ENCODE data around the gene PFDN4. TPM values are rescaled to one million over a fixed set of nuclear protein-coding genes. Genes with fewer than 3 reads are reported as not detected.

Gene PFDN4
- total RNA-seq, 4 donors from 2014 or later, result 4.6 to 73.5 (median 28.5) TPM

GRCh38 chr20:54255157-54255556 is 47.3 kb downstream of the PFDN4 start:
- no peaks in the 10 kb centered on the region for H3K36me3 ChIP-seq

GRCh38 chr20:54256202-54256601 is 48.3 kb downstream of the PFDN4 start:
- TF ChIP-seq POLR2A (IDR thresholded peaks at IDR 0.05) (no peak), POLR2AphosphoS5 (IDR thresholded peaks at IDR 0.05) (no peak), CTCF (IDR thresholded peaks at IDR 0.05) (no peak), EP300 (IDR thresholded peaks at IDR 0.05; ENCODE audit: low read depth) (no peak)
- DNase-seq, result no peak
- H3K27ac ChIP-seq, result no peak overlapping the region
- H3K4me3 ChIP-seq, result no peak overlapping the region
- intact Hi-C loops (cut with DNase I; ENCODE audit: low total_unique reads), result no loop called here
- WGBS, 2 donors (ENCODE audit: low coverage in 1 of 2), result 88% methylated on average over 3 of the region's 3 CpGs
- in situ Hi-C loops (cut with MboI; ENCODE audit: low pct_ligation_motif_present in 1 of 4, low pct_unique_long_range_greater_than_20kb in 1 of 4, low sequenced_read_pairs in 3 of 4), result no loop called here
- H3K27me3 ChIP-seq, result no peaks in the 10 kb centered on the region
- no peaks in the 10 kb centered on the region for H3K36me3 ChIP-seq
- H3K9me3 ChIP-seq, result no peaks in the 10 kb centered on the region
- H3K4me1 ChIP-seq, result no peaks in the 10 kb centered on the region

More at GRCh38 chr20:54255157-54255556, 47.3 kb downstream of the PFDN4 start:
- H3K27ac ChIP-seq, result no peak overlapping the region
- H3K4me3 ChIP-seq, result no peak overlapping the region
- H3K9me3 ChIP-seq, result no peaks in the 10 kb centered on the region
- in situ Hi-C loops (cut with MboI; ENCODE audit: low pct_ligation_motif_present in 1 of 4, low pct_unique_long_range_greater_than_20kb in 1 of 4, low sequenced_read_pairs in 3 of 4) (no loop called here), intact Hi-C loops (cut with DNase I; ENCODE audit: low total_unique reads) (no loop called here)
- DNase-seq, result no peak
- 70 to 78% methylated on average over 2 to 5 of the region's 5 CpGs for WGBS, 2 donors (ENCODE audit: low coverage in 1 of 2)
- TF ChIP-seq EP300 (IDR thresholded peaks at IDR 0.05; ENCODE audit: low read depth) (no peak), POLR2AphosphoS5 (IDR thresholded peaks at IDR 0.05) (no peak), CTCF (IDR thresholded peaks at IDR 0.05) (no peak), POLR2A (IDR thresholded peaks at IDR 0.05) (no peak)
- H3K4me1 ChIP-seq, result no peaks in the 10 kb centered on the region
- no peaks in the 10 kb centered on the region for H3K27me3 ChIP-seq

GRCh38 chr20:54257071-54257816 is 49.4 kb downstream of the PFDN4 start:
- H3K4me3 ChIP-seq, result no peak overlapping the region
- no peaks in the 10 kb centered on the region for H3K27me3 ChIP-seq
- no peaks in the 10 kb centered on the region for H3K36me3 ChIP-seq
- intact Hi-C loops (cut with DNase I; ENCODE audit: low total_unique reads) (no loop called here), in situ Hi-C loops (cut with MboI; ENCODE audit: low pct_ligation_motif_present in 1 of 4, low pct_unique_long_range_greater_than_20kb in 1 of 4, low sequenced_read_pairs in 3 of 4) (no loop called here)
- WGBS, 2 donors (ENCODE audit: low coverage in 1 of 2), result 48 to 73% methylated on average over 3 to 4 of the region's 4 CpGs
- H3K27ac ChIP-seq, result no peak overlapping the region
- no peak for DNase-seq
- TF ChIP-seq POLR2A (IDR thresholded peaks at IDR 0.05) (no peak), EP300 (IDR thresholded peaks at IDR 0.05; ENCODE audit: low read depth) (no peak), POLR2AphosphoS5 (IDR thresholded peaks at IDR 0.05) (no peak)
- H3K4me1 ChIP-seq, result no peaks in the 10 kb centered on the region
- H3K9me3 ChIP-seq, result no peaks in the 10 kb centered on the region

- Histone ChIP-seq H3K36me3 (no peaks in the 10 kb centered on the region), H3K9me3 (no peaks in the 10 kb centered on the region), H3K4me3 (no peak overlapping the region), H3K4me1 (no peaks in the 10 kb centered on the region), H3K27ac (no peak overlapping the region), H3K27me3 (no peaks in the 10 kb centered on the region)
- intact Hi-C loops (cut with DNase I; ENCODE audit: low total_unique reads) (no loop called here), in situ Hi-C loops (cut with MboI; ENCODE audit: low pct_ligation_motif_present in 1 of 4, low pct_unique_long_range_greater_than_20kb in 1 of 4, low sequenced_read_pairs in 3 of 4) (no loop called here)
- no peak for TF ChIP-seq POLR2AphosphoS5 (IDR thresholded peaks at IDR 0.05)
- no peak for TF ChIP-seq POLR2A (IDR thresholded peaks at IDR 0.05)
- no peak for TF ChIP-seq EP300 (IDR thresholded peaks at IDR 0.05; ENCODE audit: low read depth)
- no peak for TF ChIP-seq CTCF (IDR thresholded peaks at IDR 0.05)
- DNase-seq, result no peak
These were observed 52.2 kb downstream of the PFDN4 start for GRCh38 chr20:54260116-54260515.

GRCh38 chr20:54262671-54263070 is 54.8 kb downstream of the PFDN4 start:
- 67 to 69% methylated on average over 4 of the region's 4 CpGs for WGBS, 2 donors (ENCODE audit: low coverage in 1 of 2)
- intact Hi-C loops (cut with DNase I; ENCODE audit: low total_unique reads), result no loop called here
- Histone ChIP-seq H3K9me3 (no peaks in the 10 kb centered on the region), H3K4me3 (no peak overlapping the region), H3K4me1 (no peaks in the 10 kb centered on the region), H3K36me3 (no peaks in the 10 kb centered on the region), H3K27ac (no peak overlapping the region), H3K27me3 (no peaks in the 10 kb centered on the region)
- in situ Hi-C loops (cut with MboI; ENCODE audit: low pct_ligation_motif_present in 1 of 4, low pct_unique_long_range_greater_than_20kb in 1 of 4, low sequenced_read_pairs in 3 of 4), result no loop called here
- no peak for TF ChIP-seq EP300 (IDR thresholded peaks at IDR 0.05; ENCODE audit: low read depth)
- TF ChIP-seq POLR2AphosphoS5 (IDR thresholded peaks at IDR 0.05), result no peak
- no peak for TF ChIP-seq POLR2A (IDR thresholded peaks at IDR 0.05)
- no peak for TF ChIP-seq CTCF (IDR thresholded peaks at IDR 0.05)
- DNase-seq, result no peak

Measured in transverse colon (tissue), 4 donors.